Measurements from ENCODE around the gene SPOCD1.

GRCh38 chr1:31860581-31860980, 44.8 kb upstream of the SPOCD1 start:
- TF ChIP-seq POLR2A (IDR thresholded peaks at IDR 0.05) (no peak), POLR2AphosphoS5 (IDR thresholded peaks at IDR 0.05) (no peak)
- TF ChIP-seq, protein P1, sequence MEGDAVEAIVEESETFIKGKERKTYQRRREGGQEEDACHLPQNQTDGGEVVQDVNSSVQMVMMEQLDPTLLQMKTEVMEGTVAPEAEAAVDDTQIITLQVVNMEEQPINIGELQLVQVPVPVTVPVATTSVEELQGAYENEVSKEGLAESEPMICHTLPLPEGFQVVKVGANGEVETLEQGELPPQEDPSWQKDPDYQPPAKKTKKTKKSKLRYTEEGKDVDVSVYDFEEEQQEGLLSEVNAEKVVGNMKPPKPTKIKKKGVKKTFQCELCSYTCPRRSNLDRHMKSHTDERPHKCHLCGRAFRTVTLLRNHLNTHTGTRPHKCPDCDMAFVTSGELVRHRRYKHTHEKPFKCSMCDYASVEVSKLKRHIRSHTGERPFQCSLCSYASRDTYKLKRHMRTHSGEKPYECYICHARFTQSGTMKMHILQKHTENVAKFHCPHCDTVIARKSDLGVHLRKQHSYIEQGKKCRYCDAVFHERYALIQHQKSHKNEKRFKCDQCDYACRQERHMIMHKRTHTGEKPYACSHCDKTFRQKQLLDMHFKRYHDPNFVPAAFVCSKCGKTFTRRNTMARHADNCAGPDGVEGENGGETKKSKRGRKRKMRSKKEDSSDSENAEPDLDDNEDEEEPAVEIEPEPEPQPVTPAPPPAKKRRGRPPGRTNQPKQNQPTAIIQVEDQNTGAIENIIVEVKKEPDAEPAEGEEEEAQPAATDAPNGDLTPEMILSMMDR (IDR thresholded peaks at IDR 0.05) = no peak
